ENCODE data around the gene ETV7.

The ETV7 gene

GRCh38 chr6:36318690-36319435 is 68.6 kb downstream of the ETV7 start:
- DNase-seq, result no peak

- no peak for DNase-seq
These were observed 69.8 kb downstream of the ETV7 start for GRCh38 chr6:36317623-36318022.
